Lower leg skin (tissue), 4 donors: ENCODE measurements around the gene MTTP. TPM values are rescaled to one million over a fixed set of nuclear protein-coding genes. Genes with fewer than 3 reads are reported as not detected.

Experiments
- DNase-seq, 2 donors: peaks; one replicate each; pipeline ENCODE4 v3.0.0-alpha.2; 2019; ENCODE audit warnings: low spot score in 2 of 2
- H3K4me3 ChIP-seq: fragments of 200-600 bp; sonication (generic); 2 replicates; pipeline ENCODE4 v1.5.1; 2017; ENCODE audit warnings: mild to moderate bottlenecking, low read depth; ENCODE audit not compliant: poor library complexity, severe bottlenecking
- CTCF ChIP-seq, 3 donors: fragments of 450-650 bp; IDR thresholded peaks; one replicate each; pipeline ENCODE4 v1.5.1; 2016; ENCODE audit warnings: antibody characterized with exemption in 3 of 3, mild to moderate bottlenecking in 3 of 3, moderate library complexity in 2 of 3
- POLR2A ChIP-seq, 2 donors: fragments of 450-650 bp; IDR thresholded peaks; one replicate each; pipeline ENCODE4 v1.6.1; 2016 to 2017; ENCODE audit warnings: antibody characterized with exemption in 2 of 2, mild to moderate bottlenecking in 1 of 2, moderate library complexity in 1 of 2
- WGBS, 2 donors: methylation state at CpG; one replicate each; pipeline ENCODE4 v1.1.5; 2018; 5-methylcytosine and 5-hydroxymethylcytosine counted together
- intact Hi-C: fragments of 100-400 bp; cut with DNase I; formaldehyde crosslinking; loops from one replicate; pipeline ENCODE4 v1.15.0; 2023; ENCODE audit warnings: low total_unique reads
- total RNA-seq, 4 donors: library from RNA; depleted of rRNA; stranded (reverse); fragments of >200 nt; gene quantifications; one replicate each; pipeline ENCODE4 v1.1.0, GENCODE V29; 2016

MTTP gene
- total RNA-seq, 4 donors from 2014 or later = 0.26 to 0.47 TPM; not detected in 2

- DNase-seq = no peak
- intact Hi-C loops = no loop called here
- 53 to 72% methylated on average over 7 of the region's 7 CpGs for WGBS, 2 donors
- TF ChIP-seq CTCF (IDR thresholded peaks at IDR 0.05) (no peak), POLR2A (IDR thresholded peaks at IDR 0.05) (no peak)
- H3K4me3 ChIP-seq = no peak overlapping the region
Observed at GRCh38 chr4:99642725-99643489, 68.3 kb downstream of the MTTP start.

GRCh38 chr4:99644453-99644852, 69.8 kb downstream of the MTTP start:
- TF ChIP-seq POLR2A (IDR thresholded peaks at IDR 0.05) = no peak
- TF ChIP-seq CTCF (IDR thresholded peaks at IDR 0.05) = no peak
- no peak overlapping the region for H3K4me3 ChIP-seq
- no peak for DNase-seq
- 65 to 84% methylated on average over 5 of the region's 5 CpGs for WGBS, 2 donors
- intact Hi-C loops = no loop called here

- WGBS, 2 donors = 90 to 95% methylated on average over 1 of the region's 1 CpG
- TF ChIP-seq POLR2A (IDR thresholded peaks at IDR 0.05) (no peak), CTCF (IDR thresholded peaks at IDR 0.05) (no peak)
Observed at GRCh38 chr4:99645036-99645435, 70.4 kb downstream of the MTTP start.

GRCh38 chr4:99645638-99646037, 71.0 kb downstream of the MTTP start:
- no peak overlapping the region for H3K4me3 ChIP-seq
- no peak for TF ChIP-seq CTCF (IDR thresholded peaks at IDR 0.05)
- TF ChIP-seq POLR2A (IDR thresholded peaks at IDR 0.05) = no peak
- intact Hi-C loops = no loop called here
- no peak for DNase-seq

More at GRCh38 chr4:99645036-99645435, 70.4 kb downstream of the MTTP start:
- intact Hi-C loops = no loop called here
- no peak overlapping the region for H3K4me3 ChIP-seq
- no peak for DNase-seq

- DNase-seq = no peak
- intact Hi-C loops = no loop called here
- WGBS, 2 donors = 78 to 82% methylated on average over 4 of the region's 4 CpGs
- TF ChIP-seq POLR2A (IDR thresholded peaks at IDR 0.05) = no peak
- TF ChIP-seq CTCF (IDR thresholded peaks at IDR 0.05) = no peak
- no peak overlapping the region for H3K4me3 ChIP-seq
Observed at GRCh38 chr4:99647071-99647470, 72.4 kb downstream of the MTTP start.

- no peak for DNase-seq
- intact Hi-C loops = no loop called here
- no peak overlapping the region for H3K4me3 ChIP-seq
- WGBS, 2 donors = 77 to 82% methylated on average over 1 of the region's 1 CpG
- no peak for TF ChIP-seq POLR2A (IDR thresholded peaks at IDR 0.05)
- TF ChIP-seq CTCF (IDR thresholded peaks at IDR 0.05) = no peak
Observed at GRCh38 chr4:99648321-99648720, 73.7 kb downstream of the MTTP start.
